DMS79 (cell line): ENCODE results near the gene ZXDC.

Experiments used
- DNase-seq: peaks from one replicate; lab custom pipeline; 2025; lab: John Stamatoyannopoulos, UW

ZXDC gene

GRCh38 chr3:126473292-126474168, 2.2 kb downstream of the ZXDC start:
- no peak for DNase-seq

- DNase-seq: peak; percentile 18
These were observed 3.2 kb downstream of the ZXDC start for GRCh38 chr3:126472277-126473006.

DNA sequence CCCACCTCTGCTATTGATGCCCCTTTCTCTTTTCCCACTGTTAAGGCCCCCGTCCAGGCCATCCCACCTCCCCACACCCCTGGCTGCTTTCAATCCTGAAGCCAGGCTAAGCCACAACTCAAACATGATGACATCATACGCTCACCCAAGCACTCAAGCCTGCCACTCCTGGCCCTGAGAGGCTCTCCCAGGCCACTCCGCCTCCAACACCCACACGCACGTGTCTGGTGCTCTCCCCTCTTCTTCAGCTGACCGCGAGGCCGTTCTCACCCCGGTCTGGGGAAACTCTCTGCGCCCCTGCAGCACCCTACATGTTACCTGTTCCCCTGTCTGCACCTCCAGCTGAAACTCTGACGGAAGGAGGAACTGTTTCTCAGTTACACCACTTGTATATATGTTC, 6.2 kb downstream of the ZXDC start:
- no peak for DNase-seq

DNA sequence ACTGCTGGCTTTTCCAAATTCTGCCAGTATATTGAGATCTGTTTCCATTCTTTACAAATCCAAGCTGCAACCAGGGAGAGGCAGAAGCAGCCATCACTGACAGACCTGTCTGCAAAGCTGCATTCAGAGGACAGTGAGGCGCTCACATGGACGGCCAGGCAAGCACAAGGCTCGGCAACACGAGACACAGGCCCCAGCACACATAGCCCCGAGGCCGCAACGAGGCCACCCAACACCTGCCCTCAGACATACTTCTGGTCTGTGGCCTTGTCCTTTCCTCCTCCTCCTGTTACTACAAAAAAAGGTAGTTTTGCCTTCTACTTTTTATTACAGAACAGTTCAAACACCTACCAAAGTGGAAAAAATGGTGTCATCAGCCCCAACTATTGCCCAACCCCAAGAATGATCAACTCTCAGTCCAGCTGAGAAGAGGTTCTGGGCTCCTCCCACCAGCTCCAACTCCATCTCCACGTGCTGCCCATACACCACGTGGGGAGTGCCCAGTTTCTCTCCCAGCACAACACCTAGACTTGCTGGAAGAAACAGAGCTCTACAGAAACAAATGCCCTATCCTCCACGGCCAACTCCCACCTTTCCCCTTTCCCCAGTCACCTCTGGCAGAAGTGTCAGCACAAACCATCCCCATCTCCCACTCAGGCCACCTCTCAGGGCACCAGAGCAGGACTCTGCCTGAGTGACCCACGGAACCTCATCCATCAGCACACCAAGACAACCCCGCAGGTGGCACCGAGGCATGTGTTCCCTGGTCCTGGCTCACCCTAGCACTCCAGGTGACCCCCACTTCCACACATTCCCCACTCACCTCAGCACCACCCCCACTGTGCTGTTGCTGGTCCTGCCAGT, 7.4 kb downstream of the ZXDC start:
- no peak for DNase-seq

DNA sequence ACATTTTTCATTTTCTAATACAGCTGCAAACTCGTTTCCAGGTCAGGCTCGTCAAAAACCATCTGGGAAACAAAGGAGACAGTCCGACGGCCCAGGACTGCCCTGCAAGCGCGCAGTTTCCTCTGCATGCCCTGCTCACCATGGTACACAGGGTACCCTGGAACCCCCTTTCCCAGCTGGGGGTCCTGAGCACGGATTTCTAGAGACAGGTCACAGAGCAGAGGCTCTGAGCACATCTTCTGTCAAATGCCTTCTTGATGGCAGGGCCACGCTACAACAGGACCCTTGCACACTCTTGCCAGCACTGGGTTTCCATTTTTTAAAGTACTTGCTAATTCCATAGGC, 8.1 kb downstream of the ZXDC start:
- DNase-seq: no peak

DNA sequence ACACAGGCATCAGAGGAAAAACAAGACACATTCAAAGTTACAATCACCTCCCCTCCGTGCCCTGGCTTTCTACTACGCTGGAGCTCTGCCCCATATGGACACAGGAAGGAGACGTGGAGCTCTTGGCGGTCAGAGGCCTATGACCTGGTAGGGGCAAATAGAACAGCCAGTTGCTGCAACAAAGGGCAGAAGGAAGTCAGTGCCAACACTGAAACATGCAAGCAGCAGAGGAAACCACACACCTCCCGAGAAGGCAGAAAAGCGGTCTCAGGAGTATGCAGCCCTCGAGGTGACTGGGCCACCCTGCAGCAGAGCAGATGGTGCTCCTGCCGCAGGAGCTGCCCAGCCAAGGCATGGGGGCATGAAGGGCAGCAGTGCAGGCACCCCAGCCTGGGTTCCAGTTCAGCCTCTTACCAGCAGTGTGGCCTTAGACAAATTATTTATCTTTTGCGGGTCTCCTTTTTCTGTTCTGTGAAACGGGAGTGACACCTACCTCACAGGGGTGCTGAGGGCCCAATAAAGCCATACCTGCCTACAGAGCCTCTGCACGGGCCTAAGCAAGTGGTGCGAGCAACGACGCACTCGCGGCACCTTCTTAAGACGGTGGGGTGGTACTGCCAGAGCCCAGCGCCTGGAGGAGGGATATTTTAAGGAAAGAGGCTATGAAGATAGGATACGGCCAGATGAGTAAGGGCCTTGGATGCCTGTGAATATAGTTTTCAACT, 8.6 kb downstream of the ZXDC start:
- no peak for DNase-seq

DNA sequence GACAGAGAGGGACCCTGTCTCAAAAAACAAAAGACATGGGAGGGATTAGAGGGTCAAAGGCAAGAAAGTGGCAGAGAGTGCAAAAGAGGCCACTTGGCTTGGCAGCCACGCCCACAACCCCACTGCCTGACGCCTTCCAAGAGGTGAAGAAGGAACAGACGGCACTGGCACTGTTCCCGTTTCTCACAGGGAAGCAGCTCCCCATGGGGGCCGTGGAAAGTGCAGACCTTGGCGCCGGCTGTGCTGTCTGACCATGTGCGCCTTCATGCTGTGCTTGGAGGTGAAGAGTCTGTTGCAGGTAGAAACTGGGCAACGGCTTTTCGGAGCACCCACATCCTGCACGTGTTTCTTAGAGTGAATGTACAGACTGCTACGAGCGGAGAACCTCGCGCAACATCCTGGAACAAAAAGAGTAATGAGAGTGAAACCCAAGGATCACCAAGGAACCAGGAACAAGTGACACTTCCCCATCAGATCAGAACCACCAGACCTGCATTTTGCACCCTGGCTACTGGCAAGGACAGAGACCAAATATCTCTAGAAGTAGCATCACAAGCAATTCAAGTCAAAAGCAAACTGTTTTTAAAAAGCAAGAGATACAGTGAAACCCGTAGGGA, 9.7 kb downstream of the ZXDC start:
- DNase-seq: peak; percentile 49

DNA sequence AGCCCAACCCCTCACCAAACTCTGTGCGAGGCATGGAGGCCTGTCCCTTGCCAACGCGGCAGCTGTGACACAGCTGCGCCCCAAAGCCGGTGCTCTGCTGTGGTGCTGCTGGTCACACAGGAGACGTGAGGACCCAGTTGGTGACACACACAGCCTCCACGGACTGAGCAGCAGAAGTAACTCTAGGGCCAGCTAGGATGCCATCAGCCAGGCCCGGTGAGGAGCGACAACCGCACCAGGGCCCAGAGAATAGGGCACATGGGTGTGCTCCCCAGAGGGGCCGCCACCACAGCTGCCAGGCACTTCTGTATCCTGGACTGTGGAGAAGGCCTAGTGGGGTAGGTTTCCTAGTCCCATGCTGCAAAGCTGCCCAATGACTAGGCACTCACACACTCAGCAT, 10.7 kb downstream of the ZXDC start:
- DNase-seq: no peak

DNA sequence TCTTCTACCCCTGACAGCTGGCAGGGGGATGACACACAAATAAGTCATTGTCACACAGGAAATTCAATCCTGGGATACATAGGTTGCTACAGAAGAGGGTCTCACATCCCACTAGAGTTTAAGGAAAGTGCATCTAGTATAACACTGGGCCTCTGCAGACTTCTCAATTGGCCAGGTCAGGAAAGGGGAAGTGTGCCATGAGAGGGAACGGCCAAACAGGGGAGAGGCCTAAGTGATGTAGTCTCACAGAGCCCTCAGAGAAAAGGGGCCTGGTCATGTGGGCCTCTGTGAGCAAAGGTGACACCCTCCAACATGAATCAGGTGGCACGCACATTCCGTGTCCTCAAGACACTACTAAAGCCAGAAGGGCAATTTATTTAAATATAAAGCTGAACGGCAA, 11.2 kb downstream of the ZXDC start:
- no peak for DNase-seq

GRCh38 chr3:126464093-126464492, 11.6 kb downstream of the ZXDC start:
- DNase-seq: no peak

- DNase-seq: no peak
These were observed 12.2 kb downstream of the ZXDC start for GRCh38 chr3:126463521-126463920.

DNA sequence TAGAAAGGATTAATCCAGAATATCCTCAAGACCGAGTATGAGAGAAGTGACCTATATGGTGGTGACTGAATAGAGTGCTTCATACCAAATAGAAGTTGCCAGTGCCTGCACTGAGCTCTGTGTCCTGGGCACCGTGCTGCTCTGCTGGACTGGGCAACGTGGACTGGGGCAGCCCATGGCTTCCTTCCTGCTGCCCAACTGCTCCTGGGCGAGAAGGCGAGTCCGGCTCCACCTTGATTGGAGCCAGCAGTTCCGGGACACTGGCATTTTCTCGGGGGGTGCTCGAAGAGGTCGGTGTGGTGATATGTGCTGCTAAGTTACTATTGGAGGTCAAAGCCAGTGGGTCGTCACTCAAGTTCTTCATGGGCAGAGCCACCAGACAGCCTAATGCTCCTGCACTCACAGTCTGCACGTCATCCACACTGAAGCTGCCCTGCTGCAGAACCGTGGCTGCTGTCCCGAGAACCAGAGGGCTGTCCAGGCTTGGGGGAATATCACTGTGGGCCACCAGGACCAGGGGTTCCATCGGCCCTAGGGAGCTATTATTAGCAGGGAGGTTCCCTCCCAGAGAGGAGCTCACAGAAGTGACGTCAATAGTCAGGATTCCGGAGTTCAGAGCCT, 14.1 kb downstream of the ZXDC start:
- DNase-seq: no peak

GRCh38 chr3:126460381-126460780, 15.3 kb downstream of the ZXDC start:
- DNase-seq: no peak

DNA sequence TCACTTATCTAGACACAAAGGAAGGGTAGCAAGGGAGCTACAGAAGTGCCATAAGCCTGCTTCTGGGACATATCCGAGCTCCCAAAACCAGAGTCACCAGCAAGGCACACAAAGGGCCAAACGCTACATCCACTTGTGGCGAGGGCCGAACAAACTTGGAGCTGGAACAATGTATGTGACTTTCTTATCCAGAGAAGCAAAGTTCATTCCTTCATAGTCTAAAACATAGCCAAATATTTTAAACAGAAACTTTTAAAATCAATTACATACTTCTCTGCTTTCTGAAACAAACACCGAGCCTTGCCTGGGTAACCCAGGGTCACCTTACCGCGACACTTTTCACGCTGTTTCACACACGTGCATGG, 15.9 kb downstream of the ZXDC start:
- DNase-seq: no peak

GRCh38 chr3:126459111-126459762, 16.5 kb downstream of the ZXDC start:
- DNase-seq: no peak

- no peak for DNase-seq
These were observed 18.8 kb downstream of the ZXDC start for GRCh38 chr3:126456766-126457388.

DNA sequence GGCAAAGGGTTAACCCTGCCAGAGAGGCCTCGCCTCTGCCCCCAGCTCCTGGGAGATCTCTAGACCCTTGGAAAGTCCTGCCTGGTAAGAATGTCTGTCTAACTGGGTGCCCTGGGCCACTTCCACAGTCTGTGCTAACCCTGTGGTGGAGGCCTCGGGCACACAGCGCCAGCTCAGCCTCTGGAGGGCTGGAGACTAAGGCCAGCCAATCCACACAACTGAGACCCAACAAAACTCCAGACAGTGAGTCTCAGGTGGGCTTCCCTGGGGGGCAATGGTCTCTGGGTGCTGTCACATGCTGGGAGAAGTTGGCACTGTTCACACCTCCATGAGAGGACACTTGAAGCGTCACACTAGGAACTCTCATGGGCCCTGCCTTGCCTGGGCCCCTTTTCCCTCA, 19.5 kb downstream of the ZXDC start:
- DNase-seq: no peak

DNA sequence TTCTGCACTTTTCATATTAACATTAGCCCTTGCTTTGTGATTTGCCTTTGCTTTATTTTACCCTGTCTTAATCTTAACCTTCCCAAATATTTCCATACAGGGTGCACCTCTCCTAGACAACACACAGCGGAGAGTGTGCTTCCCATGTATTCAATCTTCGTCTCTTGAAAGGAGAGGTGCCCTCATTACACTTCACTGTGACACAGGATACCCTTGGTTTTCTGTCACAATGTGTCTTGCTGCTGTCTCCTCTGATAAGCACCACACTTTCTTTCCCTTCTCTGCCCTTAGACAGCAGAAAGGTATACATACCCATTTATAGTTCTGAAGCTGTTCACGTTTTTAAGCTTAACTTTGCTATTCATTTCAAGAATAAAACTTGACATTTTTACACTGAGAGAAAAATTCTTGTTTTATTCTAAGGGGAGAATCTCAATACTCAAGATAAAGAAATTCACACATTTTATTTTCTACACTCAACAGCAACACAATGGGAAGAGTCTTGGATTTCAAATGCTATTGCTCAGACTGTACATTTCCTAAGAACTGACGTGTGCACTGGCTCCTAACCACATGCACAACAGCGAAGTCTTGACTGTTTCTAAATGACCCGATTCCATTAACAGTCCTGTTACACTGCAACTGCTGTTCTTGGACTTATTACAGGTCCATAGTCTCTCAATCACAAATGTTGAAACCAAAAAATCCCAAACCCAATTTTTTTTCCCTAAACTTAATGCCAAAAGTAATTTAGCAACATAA, 21.1 kb downstream of the ZXDC start:
- DNase-seq: no peak

DNA sequence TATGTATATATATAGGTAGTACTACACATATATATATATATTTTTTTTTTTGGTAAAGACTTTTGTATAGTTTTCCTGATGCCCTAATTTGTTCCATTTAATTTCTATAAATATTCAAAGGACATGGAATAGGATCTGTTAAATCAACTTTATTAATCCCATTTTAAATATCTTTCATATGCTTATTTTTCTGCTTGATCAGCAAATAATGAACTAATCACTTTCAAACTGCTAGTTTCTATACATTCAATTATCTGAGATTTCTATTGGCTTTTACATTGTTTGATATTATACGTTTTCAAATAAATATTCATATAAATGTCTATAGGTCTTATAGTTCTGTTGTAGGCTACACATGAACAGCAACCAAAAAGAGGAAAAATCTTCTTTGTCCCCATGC, 21.7 kb downstream of the ZXDC start:
- DNase-seq: no peak
